ENCODE data around the gene ITK. TPM values are rescaled to one million over a fixed set of nuclear protein-coding genes. Genes with fewer than 3 reads are reported as not detected.

The ITK gene
- total RNA-seq, 1 donor from 2014 or later, result not detected

DNA sequence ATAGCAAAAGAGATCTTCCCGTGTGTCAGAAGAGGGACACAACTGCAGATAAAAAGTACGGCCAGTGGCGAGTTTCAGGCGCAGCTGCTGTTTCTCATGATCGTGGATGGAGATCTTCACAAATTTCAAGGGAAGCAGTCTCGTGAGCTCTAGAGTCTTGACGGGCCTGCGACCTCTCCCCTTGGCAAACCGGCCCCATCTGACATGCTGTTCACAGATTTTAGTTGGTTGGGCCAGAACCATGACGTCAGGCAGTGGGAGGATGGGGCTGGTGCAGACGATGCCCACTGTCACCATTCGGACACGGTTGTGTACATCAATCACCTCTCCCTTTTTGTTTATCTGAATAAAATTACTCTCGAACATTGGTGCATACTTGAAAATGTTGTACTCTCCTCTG lies 15.0 kb upstream of the ITK start:
- Mint-ChIP-seq H3K36me3 (no peaks in the 10 kb centered on the region), H3K27me3 (ENCODE audit: insufficient read depth, low read depth) (peaks cover 3% of the 10 kb centered on the region), H3K27ac (no peak overlapping the region), H3K4me3 (no peak overlapping the region), H3K4me1 (peaks cover 2% of the 10 kb centered on the region), H3K9me3 (no peaks in the 10 kb centered on the region)
- Histone ChIP-seq H3K36me3 (no peaks in the 10 kb centered on the region), H2AFZ (replicated peaks) (no peak overlapping the region), H3K79me2 (ENCODE audit: low read depth) (no peaks in the 10 kb centered on the region), H3F3A (ENCODE audit: low read depth) (no peaks in the 10 kb centered on the region), H3K9ac (no peak overlapping the region), H3K4me1 (no peaks in the 10 kb centered on the region), H3K9me3 (ENCODE audit: low read depth) (no peaks in the 10 kb centered on the region), H3K27me3 (no peaks in the 10 kb centered on the region), H3K27ac (no peak overlapping the region), H4K20me1 (ENCODE audit: low read depth) (no peaks in the 10 kb centered on the region), H3K4me3 (no peak overlapping the region), H3K4me2 (no peak overlapping the region)
- TF ChIP-seq, protein P1, sequence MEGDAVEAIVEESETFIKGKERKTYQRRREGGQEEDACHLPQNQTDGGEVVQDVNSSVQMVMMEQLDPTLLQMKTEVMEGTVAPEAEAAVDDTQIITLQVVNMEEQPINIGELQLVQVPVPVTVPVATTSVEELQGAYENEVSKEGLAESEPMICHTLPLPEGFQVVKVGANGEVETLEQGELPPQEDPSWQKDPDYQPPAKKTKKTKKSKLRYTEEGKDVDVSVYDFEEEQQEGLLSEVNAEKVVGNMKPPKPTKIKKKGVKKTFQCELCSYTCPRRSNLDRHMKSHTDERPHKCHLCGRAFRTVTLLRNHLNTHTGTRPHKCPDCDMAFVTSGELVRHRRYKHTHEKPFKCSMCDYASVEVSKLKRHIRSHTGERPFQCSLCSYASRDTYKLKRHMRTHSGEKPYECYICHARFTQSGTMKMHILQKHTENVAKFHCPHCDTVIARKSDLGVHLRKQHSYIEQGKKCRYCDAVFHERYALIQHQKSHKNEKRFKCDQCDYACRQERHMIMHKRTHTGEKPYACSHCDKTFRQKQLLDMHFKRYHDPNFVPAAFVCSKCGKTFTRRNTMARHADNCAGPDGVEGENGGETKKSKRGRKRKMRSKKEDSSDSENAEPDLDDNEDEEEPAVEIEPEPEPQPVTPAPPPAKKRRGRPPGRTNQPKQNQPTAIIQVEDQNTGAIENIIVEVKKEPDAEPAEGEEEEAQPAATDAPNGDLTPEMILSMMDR (IDR thresholded peaks at IDR 0.05), result no peak
- TF ChIP-seq EZH2phosphoT487 (IDR thresholded peaks at IDR 0.05) (no peak), EZH2 (IDR thresholded peaks at IDR 0.05) (no peak)
- no peak for DNase-seq (ENCODE audit: low spot score)

GRCh38 chr5:157166214-157167213 lies 14.1 kb upstream of the ITK start, which contains the start of gene GARIN3:
Gene GARIN3 (minus strand): TSS chr5:157166264. CDS start chr5:157166168, 96 bp downstream.
- H4K20me1 ChIP-seq (ENCODE audit: low read depth), result no peaks in the 10 kb centered on the region
- Mint-ChIP-seq H3K9me3 (no peaks in the 10 kb centered on the region), H3K4me1 (peaks cover 2% of the 10 kb centered on the region), H3K4me3 (peak within 1 kb of the TSS; percentile 8), H3K36me3 (no peaks in the 10 kb centered on the region), H3K27me3 (ENCODE audit: insufficient read depth, low read depth) (peaks cover 5% of the 10 kb centered on the region), H3K27ac (no peak within 1 kb of the TSS)
- H3K27ac ChIP-seq, result no peak within 1 kb of the TSS
- no peaks in the 10 kb centered on the region for H3F3A ChIP-seq (ENCODE audit: low read depth)
- no peak within 1 kb of the TSS for H3K9ac ChIP-seq
- H3K4me1 ChIP-seq, result no peaks in the 10 kb centered on the region
- no peak for DNase-seq (ENCODE audit: low spot score)
- H3K9me3 ChIP-seq (ENCODE audit: low read depth), result no peaks in the 10 kb centered on the region
- no peak within 1 kb of the TSS for H3K4me3 ChIP-seq
- no peaks in the 10 kb centered on the region for H3K36me3 ChIP-seq
- TF ChIP-seq, protein P1 (IDR thresholded peaks at IDR 0.05), result no peak
- TF ChIP-seq EZH2 (IDR thresholded peaks at IDR 0.05) (no peak), EZH2phosphoT487 (IDR thresholded peaks at IDR 0.05) (no peak)
- H3K4me2 ChIP-seq, result no peak within 1 kb of the TSS
- no peak within 1 kb of the TSS for H2AFZ ChIP-seq (replicated peaks)
- H3K79me2 ChIP-seq (ENCODE audit: low read depth), result no peaks in the 10 kb centered on the region
- no peaks in the 10 kb centered on the region for H3K27me3 ChIP-seq

DNA sequence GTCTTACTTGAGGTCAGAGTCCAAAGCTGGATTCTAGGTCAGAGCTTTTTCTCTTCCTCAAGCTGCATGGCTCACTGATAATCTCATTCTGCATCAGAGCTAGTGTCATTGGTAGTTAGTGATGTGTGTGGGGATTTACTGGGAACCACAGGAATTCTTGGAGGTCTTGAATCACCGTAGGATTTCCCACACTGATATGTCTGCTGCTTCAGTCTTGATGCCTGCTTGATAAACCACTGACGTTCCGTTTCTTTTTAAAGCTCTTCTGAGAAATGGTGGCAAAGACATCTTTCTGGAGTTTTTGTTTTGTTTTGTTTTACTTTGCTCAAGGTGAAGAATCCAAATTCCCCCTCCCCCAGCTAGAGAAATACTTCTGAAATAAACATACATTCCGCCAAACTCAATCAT lies 13.4 kb upstream of the ITK start:
- Mint-ChIP-seq H3K4me1 (peaks cover 3% of the 10 kb centered on the region), H3K27ac (no peak overlapping the region)
- no peak overlapping the region for H2AFZ ChIP-seq (replicated peaks)

More for the DNA sequence above, 13.4 kb upstream of the ITK start:
- Histone ChIP-seq H3F3A (ENCODE audit: low read depth) (no peaks in the 10 kb centered on the region), H3K9ac (no peak overlapping the region), H3K27me3 (no peaks in the 10 kb centered on the region), H3K36me3 (no peaks in the 10 kb centered on the region), H3K79me2 (ENCODE audit: low read depth) (no peaks in the 10 kb centered on the region), H3K9me3 (ENCODE audit: low read depth) (no peaks in the 10 kb centered on the region), H3K4me3 (no peak overlapping the region), H4K20me1 (ENCODE audit: low read depth) (no peaks in the 10 kb centered on the region), H3K27ac (no peak overlapping the region), H3K4me2 (no peak overlapping the region), H3K4me1 (no peaks in the 10 kb centered on the region)
- no peak overlapping the region for H3K4me3 Mint-ChIP-seq
- no peaks in the 10 kb centered on the region for H3K36me3 Mint-ChIP-seq
- H3K27me3 Mint-ChIP-seq (ENCODE audit: insufficient read depth, low read depth), result peaks cover 5% of the 10 kb centered on the region
- H3K9me3 Mint-ChIP-seq, result no peaks in the 10 kb centered on the region
- DNase-seq (ENCODE audit: low spot score), result peak; percentile 28
- TF ChIP-seq EZH2phosphoT487 (IDR thresholded peaks at IDR 0.05) (no peak), EZH2 (IDR thresholded peaks at IDR 0.05) (no peak)
- TF ChIP-seq, protein P1 (IDR thresholded peaks at IDR 0.05), result no peak
